Breast epithelium (tissue), 3 donors: ENCODE results near the gene STAT1.

Experiments used
- POLR2A ChIP-seq: fragments of 450-650 bp; IDR thresholded peaks from one replicate; pipeline ENCODE4 v1.6.1; 2016; ENCODE audit warnings: antibody characterized with exemption, mild to moderate bottlenecking, moderate library complexity
- POLR2AphosphoS5 ChIP-seq, 3 donors: sonication (generic); formaldehyde crosslinking; IDR thresholded peaks; one replicate each; pipeline ENCODE4 v1.6.1; 2017; ENCODE audit warnings: antibody characterized with exemption in 3 of 3
- TF ChIP-seq, protein P1 (sequence below), 3 donors: fragments of 450-650 bp; IDR thresholded peaks; one replicate each; pipeline ENCODE4 v1.5.1; 2016 to 2017; ENCODE audit warnings: antibody characterized with exemption in 3 of 3, mild to moderate bottlenecking in 3 of 3, moderate library complexity in 3 of 3

DNA sequence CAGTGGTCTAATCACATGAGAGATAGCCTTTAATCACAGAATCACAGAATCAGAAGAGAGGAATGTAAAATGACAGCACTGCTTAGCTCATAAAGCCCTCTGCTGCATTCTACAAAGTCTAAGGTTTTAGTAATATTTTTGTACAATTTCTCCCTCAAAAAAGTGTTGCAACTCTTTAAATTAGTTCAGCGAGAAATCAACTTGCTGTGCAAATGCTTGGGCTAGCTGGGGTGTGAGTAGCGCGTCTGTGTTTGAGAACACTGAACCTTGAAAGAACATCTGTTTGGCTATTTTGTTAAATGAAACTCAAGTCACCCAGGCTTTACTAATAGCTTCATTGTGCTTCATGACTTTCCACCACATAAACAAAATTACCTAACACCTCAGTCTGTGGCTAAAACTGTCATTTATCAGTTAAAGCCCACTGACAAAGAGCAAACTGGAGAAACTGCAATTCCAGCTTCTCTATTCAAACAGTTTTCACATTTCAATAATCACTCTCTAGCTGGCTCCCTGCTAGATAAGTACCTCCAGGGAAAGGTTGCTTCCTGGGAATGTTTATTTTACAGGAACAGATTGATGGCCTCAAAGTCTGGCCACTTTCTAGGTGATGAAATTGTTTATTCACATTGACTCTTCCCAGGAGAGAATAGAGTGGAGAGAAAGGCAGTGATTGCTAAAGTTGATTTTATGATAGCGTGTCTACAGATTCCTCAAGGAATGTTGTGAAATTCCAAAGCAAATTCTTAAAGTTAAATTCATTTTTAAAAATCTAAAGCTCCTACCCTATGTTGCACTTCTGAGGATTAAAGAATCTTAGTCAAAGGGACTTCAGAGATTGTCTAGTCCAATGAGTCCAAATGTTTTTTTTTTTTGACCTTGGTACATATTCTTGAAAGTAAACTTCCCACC lies 36.0 kb upstream of the STAT1 start:
- TF ChIP-seq, protein P1, sequence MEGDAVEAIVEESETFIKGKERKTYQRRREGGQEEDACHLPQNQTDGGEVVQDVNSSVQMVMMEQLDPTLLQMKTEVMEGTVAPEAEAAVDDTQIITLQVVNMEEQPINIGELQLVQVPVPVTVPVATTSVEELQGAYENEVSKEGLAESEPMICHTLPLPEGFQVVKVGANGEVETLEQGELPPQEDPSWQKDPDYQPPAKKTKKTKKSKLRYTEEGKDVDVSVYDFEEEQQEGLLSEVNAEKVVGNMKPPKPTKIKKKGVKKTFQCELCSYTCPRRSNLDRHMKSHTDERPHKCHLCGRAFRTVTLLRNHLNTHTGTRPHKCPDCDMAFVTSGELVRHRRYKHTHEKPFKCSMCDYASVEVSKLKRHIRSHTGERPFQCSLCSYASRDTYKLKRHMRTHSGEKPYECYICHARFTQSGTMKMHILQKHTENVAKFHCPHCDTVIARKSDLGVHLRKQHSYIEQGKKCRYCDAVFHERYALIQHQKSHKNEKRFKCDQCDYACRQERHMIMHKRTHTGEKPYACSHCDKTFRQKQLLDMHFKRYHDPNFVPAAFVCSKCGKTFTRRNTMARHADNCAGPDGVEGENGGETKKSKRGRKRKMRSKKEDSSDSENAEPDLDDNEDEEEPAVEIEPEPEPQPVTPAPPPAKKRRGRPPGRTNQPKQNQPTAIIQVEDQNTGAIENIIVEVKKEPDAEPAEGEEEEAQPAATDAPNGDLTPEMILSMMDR (IDR thresholded peaks at IDR 0.05) = no peak
- TF ChIP-seq POLR2AphosphoS5 (IDR thresholded peaks at IDR 0.05) = no peak
- no peak for TF ChIP-seq POLR2A
